HG02885 (cell line): ENCODE results near the gene SLC4A5.
A peak's percentile ranks its signal among the peaks of the same experiment; 100 is the strongest.
"Not testable (repeated sequence)": the region's sequence is repeated elsewhere in the genome, so short reads cannot be mapped to it uniquely, and the experiment has no call there.

ENCODE experiments used
- ATAC-seq: cut with Tn5 transposase; IDR thresholded peaks from one replicate; pipeline ENCODE4 v1.9.1; 2021; ENCODE audit warnings: mild to moderate bottlenecking; ENCODE audit not compliant: unreplicated experiment, poor library complexity

The SLC4A5 gene

GRCh38 chr2:74369976-74370375 is 26.8 kb upstream of the SLC4A5 start:
- no peak for ATAC-seq

GRCh38 chr2:74368499-74368898 is 25.3 kb upstream of the SLC4A5 start:
- no peak for ATAC-seq

GRCh38 chr2:74367789-74368188 is 24.6 kb upstream of the SLC4A5 start:
- ATAC-seq = no peak

GRCh38 chr2:74366036-74366435 is 22.8 kb upstream of the SLC4A5 start:
- no peak for ATAC-seq

- no peak for ATAC-seq
These were observed 21.6 kb upstream of the SLC4A5 start for GRCh38 chr2:74364533-74365505.

GRCh38 chr2:74361327-74361726 is 18.1 kb upstream of the SLC4A5 start:
- no peak for ATAC-seq

- ATAC-seq = no peak
These were observed 14.4 kb upstream of the SLC4A5 start for GRCh38 chr2:74357627-74358026.

GRCh38 chr2:74349889-74350288 is 6.7 kb upstream of the SLC4A5 start:
- ATAC-seq = no peak

GRCh38 chr2:74347742-74348141 is 4.5 kb upstream of the SLC4A5 start:
- no peak for ATAC-seq

GRCh38 chr2:74347303-74347702 is 4.1 kb upstream of the SLC4A5 start:
- ATAC-seq = no peak

- no peak for ATAC-seq
These were observed 2.2 kb upstream of the SLC4A5 start for GRCh38 chr2:74345272-74345943.

GRCh38 chr2:74336227-74336626 is 7.0 kb downstream of the SLC4A5 start:
- not testable (repeated sequence) for ATAC-seq

- peak; percentile 60 for ATAC-seq
These were observed 8.3 kb downstream of the SLC4A5 start for GRCh38 chr2:74334931-74335333.

- no peak for ATAC-seq
These were observed 9.2 kb downstream of the SLC4A5 start for GRCh38 chr2:74333896-74334586.

- ATAC-seq = no peak
These were observed 10.0 kb downstream of the SLC4A5 start for GRCh38 chr2:74333175-74333574.

- no peak for ATAC-seq
These were observed 10.6 kb downstream of the SLC4A5 start for GRCh38 chr2:74332550-74333174.

GRCh38 chr2:74328573-74328972 is 14.6 kb downstream of the SLC4A5 start:
- ATAC-seq = no peak

GRCh38 chr2:74328074-74328473 is 15.1 kb downstream of the SLC4A5 start:
- ATAC-seq = no peak

GRCh38 chr2:74327627-74328026 is 15.6 kb downstream of the SLC4A5 start:
- no peak for ATAC-seq

GRCh38 chr2:74327199-74327598 is 16.0 kb downstream of the SLC4A5 start:
- ATAC-seq = no peak
